ENCODE measurements around the gene DNAH5. TPM values are rescaled to one million over a fixed set of nuclear protein-coding genes. Genes with fewer than 3 reads are reported as not detected.
"Not testable (repeated sequence)": the region's sequence is repeated elsewhere in the genome, so short reads cannot be mapped to it uniquely, and the experiment has no call there.

The DNAH5 gene
- polyA plus RNA-seq, 1 donor (not counting 4 experiments of a cell fraction or from before 2014, with no cell fraction given) = 0.73 TPM

DNA sequence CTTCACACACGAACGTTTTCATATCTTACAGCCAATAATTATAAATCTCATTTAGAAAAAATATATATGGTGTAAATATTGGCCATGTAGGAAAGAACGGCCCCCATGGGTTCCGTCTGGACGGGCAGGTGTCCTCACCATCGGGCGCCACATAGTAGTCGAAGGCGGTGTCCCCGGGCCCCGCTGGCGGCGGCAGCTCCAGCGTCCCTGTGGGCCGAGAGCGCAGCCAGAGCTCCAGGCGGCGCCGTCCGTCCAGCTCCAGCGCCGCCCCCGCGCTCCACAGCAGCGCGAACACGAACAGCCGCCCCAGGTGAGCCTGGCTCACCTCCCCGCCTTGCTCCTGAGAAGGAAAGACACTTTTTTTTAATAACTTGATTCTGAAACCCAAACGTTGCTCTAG is 134.6 kb downstream of the DNAH5 start:
- DNase-seq (ENCODE audit: low read depth, low spot score) (no peak), FAIRE-seq (no peak)
- Histone ChIP-seq H3K9me3 (ENCODE audit: control insufficient read depth, low read depth, low read length) (no peaks in the 10 kb centered on the region), H3K4me1 (ENCODE audit: control insufficient read depth, extremely low read depth, insufficient read depth, low read length) (no peaks in the 10 kb centered on the region), H2AFZ (ENCODE audit: control insufficient read depth, low read length) (no peak overlapping the region), H3K79me2 (ENCODE audit: control insufficient read depth, insufficient read depth, low read length) (no peaks in the 10 kb centered on the region), H3K36me3 (ENCODE audit: control insufficient read depth in 2 of 2, extremely low read depth in 1 of 2, insufficient read depth in 2 of 2, low read length in 2 of 2) (no peaks in the 10 kb centered on the region), H3K4me2 (ENCODE audit: control insufficient read depth, extremely low read depth, insufficient read depth, low read depth, low read length) (no peak overlapping the region), H3K9me1 (ENCODE audit: control insufficient read depth, extremely low read depth, insufficient read depth, low read length) (no peaks in the 10 kb centered on the region), H3K9ac (ENCODE audit: control insufficient read depth, extremely low read depth, insufficient read depth, low read length) (no peak overlapping the region), H3K27me3 (ENCODE audit: control insufficient read depth, extremely low read depth, insufficient read depth, low read length) (no peaks in the 10 kb centered on the region), H4K20me1 (ENCODE audit: control insufficient read depth, extremely low read depth, insufficient read depth, low read length) (no peaks in the 10 kb centered on the region), H3K27ac (ENCODE audit: control insufficient read depth, insufficient read depth, low read length) (no peak overlapping the region), H3K4me3 (ENCODE audit: control insufficient read depth in 2 of 3, extremely low read depth in 1 of 3, insufficient read depth in 2 of 3, low read depth in 1 of 3, low read length in 3 of 3) (no peak overlapping the region)
- TF ChIP-seq CTCF (optimal IDR thresholded peaks at IDR 0.05 in 1 of 3, IDR thresholded peaks at IDR 0.05 in 1 of 3, conservative IDR thresholded peaks at IDR 0.05 in 1 of 3; ENCODE audit: extremely low read depth in 1 of 3, insufficient read depth in 2 of 3, low read length in 3 of 3) = no peak
- no peak for TF ChIP-seq EZH2 (IDR thresholded peaks at IDR 0.05; ENCODE audit: low read length)
- dilution Hi-C loops (cut with MboI; ENCODE audit: extremely low pct_ligation_motif_present, low sequenced_read_pairs) = no loop called here

DNA sequence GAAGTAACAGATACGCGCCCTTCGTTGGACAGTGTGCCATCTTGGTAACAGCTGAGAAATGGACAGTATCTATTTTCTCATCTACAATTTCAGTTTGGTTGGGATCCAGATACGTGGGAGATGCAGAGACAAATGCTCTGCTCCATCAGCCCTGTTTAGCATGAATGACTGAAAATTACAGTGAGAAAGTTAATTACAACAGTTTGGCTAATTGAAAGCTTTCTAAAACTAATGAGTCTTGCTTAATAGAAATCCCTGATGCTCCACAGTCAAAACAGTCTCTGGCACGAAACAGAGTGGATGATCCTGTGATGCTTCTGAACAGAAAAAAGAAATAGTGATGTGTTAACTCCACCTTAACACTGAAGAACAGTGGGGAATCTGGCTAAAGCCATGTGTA is 140.2 kb downstream of the DNAH5 start:
- Histone ChIP-seq H3K36me3 (ENCODE audit: control insufficient read depth in 2 of 2, extremely low read depth in 1 of 2, insufficient read depth in 2 of 2, low read length in 2 of 2) (no peaks in the 10 kb centered on the region), H3K9ac (ENCODE audit: control insufficient read depth, extremely low read depth, insufficient read depth, low read length) (no peak overlapping the region), H2AFZ (ENCODE audit: control insufficient read depth, low read length) (no peak overlapping the region), H4K20me1 (ENCODE audit: control insufficient read depth, extremely low read depth, insufficient read depth, low read length) (no peaks in the 10 kb centered on the region), H3K79me2 (ENCODE audit: control insufficient read depth, insufficient read depth, low read length) (no peaks in the 10 kb centered on the region), H3K4me2 (ENCODE audit: control insufficient read depth, extremely low read depth, insufficient read depth, low read depth, low read length) (no peak overlapping the region), H3K9me1 (ENCODE audit: control insufficient read depth, extremely low read depth, insufficient read depth, low read length) (no peaks in the 10 kb centered on the region), H3K27ac (ENCODE audit: control insufficient read depth, insufficient read depth, low read length) (no peak overlapping the region), H3K4me3 (ENCODE audit: control insufficient read depth in 2 of 3, extremely low read depth in 1 of 3, insufficient read depth in 2 of 3, low read depth in 1 of 3, low read length in 3 of 3) (no peak overlapping the region), H3K4me1 (ENCODE audit: control insufficient read depth, extremely low read depth, insufficient read depth, low read length) (no peaks in the 10 kb centered on the region), H3K9me3 (ENCODE audit: control insufficient read depth, low read depth, low read length) (no peaks in the 10 kb centered on the region), H3K27me3 (ENCODE audit: control insufficient read depth, extremely low read depth, insufficient read depth, low read length) (no peaks in the 10 kb centered on the region)
- dilution Hi-C loops (cut with MboI; ENCODE audit: extremely low pct_ligation_motif_present, low sequenced_read_pairs) = no loop called here
- no peak for DNase-seq (ENCODE audit: low read depth, low spot score)
- TF ChIP-seq EZH2 (IDR thresholded peaks at IDR 0.05; ENCODE audit: low read length) (no peak), CTCF (optimal IDR thresholded peaks at IDR 0.05 in 1 of 3, IDR thresholded peaks at IDR 0.05 in 1 of 3, conservative IDR thresholded peaks at IDR 0.05 in 1 of 3; ENCODE audit: extremely low read depth in 1 of 3, insufficient read depth in 2 of 3, low read length in 3 of 3) (no peak)
- no peak for FAIRE-seq

DNA sequence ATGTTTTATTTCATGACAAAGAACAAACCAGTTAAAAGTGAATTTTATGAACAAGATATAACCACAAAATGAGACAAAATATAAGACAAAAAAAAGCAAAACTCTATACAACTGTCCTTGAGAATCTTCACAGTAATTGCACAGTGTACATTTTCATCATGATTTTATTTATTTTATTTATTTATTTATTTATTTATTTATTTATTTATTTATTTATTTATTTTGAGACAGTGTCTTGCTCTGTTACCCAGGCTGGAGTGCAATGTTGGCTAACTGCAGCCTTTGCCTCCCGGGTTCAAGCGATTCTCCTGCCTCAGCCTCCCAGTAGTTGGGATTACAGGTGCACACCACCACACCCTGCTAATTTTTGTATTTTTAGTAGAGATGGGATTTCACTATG is 145.9 kb downstream of the DNAH5 start:
- dilution Hi-C loops (cut with MboI; ENCODE audit: extremely low pct_ligation_motif_present, low sequenced_read_pairs); H4K20me1 ChIP-seq (ENCODE audit: control insufficient read depth, extremely low read depth, insufficient read depth, low read length); H3K4me3 ChIP-seq (ENCODE audit: control insufficient read depth in 2 of 3, extremely low read depth in 1 of 3, insufficient read depth in 2 of 3, low read depth in 1 of 3, low read length in 3 of 3); H3K36me3 ChIP-seq (ENCODE audit: control insufficient read depth in 2 of 2, extremely low read depth in 1 of 2, insufficient read depth in 2 of 2, low read length in 2 of 2); H3K79me2 ChIP-seq (ENCODE audit: control insufficient read depth, insufficient read depth, low read length); H3K27me3 ChIP-seq (ENCODE audit: control insufficient read depth, extremely low read depth, insufficient read depth, low read length); H3K9me1 ChIP-seq (ENCODE audit: control insufficient read depth, extremely low read depth, insufficient read depth, low read length); H3K4me2 ChIP-seq (ENCODE audit: control insufficient read depth, extremely low read depth, insufficient read depth, low read depth, low read length); DNase-seq (ENCODE audit: low read depth, low spot score); H3K9ac ChIP-seq (ENCODE audit: control insufficient read depth, extremely low read depth, insufficient read depth, low read length); H3K4me1 ChIP-seq (ENCODE audit: control insufficient read depth, extremely low read depth, insufficient read depth, low read length); H3K27ac ChIP-seq (ENCODE audit: control insufficient read depth, insufficient read depth, low read length); H2AFZ ChIP-seq (ENCODE audit: control insufficient read depth, low read length); FAIRE-seq; H3K9me3 ChIP-seq (ENCODE audit: control insufficient read depth, low read depth, low read length): not testable (repeated sequence)
